HG03520 (cell line): Measurements from ENCODE around the gene SYDE1.

Experiments
- ATAC-seq: cut with Tn5 transposase; IDR thresholded peaks from one replicate; pipeline ENCODE4 v1.9.1; 2021; ENCODE audit warnings: mild to moderate bottlenecking, moderate library complexity; ENCODE audit not compliant: unreplicated experiment

Gene SYDE1

GRCh38 chr19:15124572-15125231 lies 17.5 kb downstream of the SYDE1 start:
- ATAC-seq: peak; percentile 1

- ATAC-seq: peak; percentile 90
Measured at GRCh38 chr19:15125232-15126067, 18.2 kb downstream of the SYDE1 start.

GRCh38 chr19:15126131-15126910 lies 19.1 kb downstream of the SYDE1 start:
- ATAC-seq: no peak

GRCh38 chr19:15128162-15128770 lies 21.1 kb downstream of the SYDE1 start:
- no peak for ATAC-seq

- ATAC-seq: no peak
Measured at GRCh38 chr19:15129856-15130585, 22.8 kb downstream of the SYDE1 start.

GRCh38 chr19:15136234-15136954 lies 29.2 kb downstream of the SYDE1 start:
- no peak for ATAC-seq

- ATAC-seq: no peak
Measured at GRCh38 chr19:15137777-15138176, 30.6 kb downstream of the SYDE1 start.

GRCh38 chr19:15138427-15138826 lies 31.2 kb downstream of the SYDE1 start:
- no peak for ATAC-seq

GRCh38 chr19:15141143-15141542 lies 33.9 kb downstream of the SYDE1 start:
- no peak for ATAC-seq

- ATAC-seq: no peak
Measured at GRCh38 chr19:15142313-15142712, 35.1 kb downstream of the SYDE1 start.

- no peak for ATAC-seq
Measured at GRCh38 chr19:15144046-15144646, 36.9 kb downstream of the SYDE1 start.

GRCh38 chr19:15147090-15147489 lies 39.9 kb downstream of the SYDE1 start:
- ATAC-seq: no peak

- no peak for ATAC-seq
Measured at GRCh38 chr19:15149737-15150136, 42.5 kb downstream of the SYDE1 start.

- ATAC-seq: no peak
Measured at GRCh38 chr19:15154002-15154612, 46.9 kb downstream of the SYDE1 start.

GRCh38 chr19:15155296-15155695 lies 48.1 kb downstream of the SYDE1 start:
- no peak for ATAC-seq

GRCh38 chr19:15156391-15156790 lies 49.2 kb downstream of the SYDE1 start:
- ATAC-seq: no peak

GRCh38 chr19:15159251-15159650 lies 52.0 kb downstream of the SYDE1 start:
- no peak for ATAC-seq

- ATAC-seq: no peak
Measured at GRCh38 chr19:15161028-15161984, 54.1 kb downstream of the SYDE1 start.
